Breast epithelium (tissue), 3 donors: ENCODE measurements around the gene IGFBPL1.

Source experiments
- POLR2A ChIP-seq: fragments of 450-650 bp; IDR thresholded peaks from one replicate; pipeline ENCODE4 v1.6.1; 2016; ENCODE audit warnings: antibody characterized with exemption, mild to moderate bottlenecking, moderate library complexity
- TF ChIP-seq, protein P1 (sequence below), 3 donors: fragments of 450-650 bp; IDR thresholded peaks; one replicate each; pipeline ENCODE4 v1.5.1; 2016 to 2017; ENCODE audit warnings: antibody characterized with exemption in 3 of 3, mild to moderate bottlenecking in 3 of 3, moderate library complexity in 3 of 3

DNA sequence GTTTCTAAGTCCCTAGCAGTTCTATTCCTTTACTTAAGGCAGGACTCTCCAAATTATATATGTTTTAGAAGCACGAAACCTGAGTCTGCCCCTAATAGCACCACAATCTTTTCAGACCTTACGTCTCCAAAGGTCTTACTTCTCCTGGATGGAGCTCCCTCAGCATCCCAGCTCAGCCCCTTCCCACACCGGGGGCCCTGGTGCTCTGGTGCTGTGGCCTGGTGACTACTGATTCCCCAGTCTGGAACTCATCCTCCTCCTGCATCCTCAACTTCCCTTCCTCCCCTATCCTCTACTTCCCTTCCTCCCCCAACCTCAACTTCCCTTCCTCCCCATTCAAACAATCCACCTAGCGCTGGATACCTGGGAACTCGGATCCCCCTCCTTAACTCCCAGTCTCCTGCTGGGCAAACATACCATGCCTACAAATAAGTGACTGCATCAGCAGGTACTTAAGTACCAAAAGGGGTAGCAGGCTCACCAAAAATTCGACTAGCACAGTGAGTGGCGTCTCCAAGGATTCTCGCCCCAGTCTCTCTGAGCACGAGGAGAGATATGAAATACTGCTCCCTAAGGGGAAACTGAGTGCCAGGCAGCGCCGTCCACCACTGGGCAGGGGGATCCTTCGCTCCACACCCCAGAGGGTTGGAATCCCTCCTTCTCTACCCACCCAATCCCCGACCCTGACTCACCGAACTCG lies 831 bp downstream of the IGFBPL1 start:
- TF ChIP-seq, protein P1, sequence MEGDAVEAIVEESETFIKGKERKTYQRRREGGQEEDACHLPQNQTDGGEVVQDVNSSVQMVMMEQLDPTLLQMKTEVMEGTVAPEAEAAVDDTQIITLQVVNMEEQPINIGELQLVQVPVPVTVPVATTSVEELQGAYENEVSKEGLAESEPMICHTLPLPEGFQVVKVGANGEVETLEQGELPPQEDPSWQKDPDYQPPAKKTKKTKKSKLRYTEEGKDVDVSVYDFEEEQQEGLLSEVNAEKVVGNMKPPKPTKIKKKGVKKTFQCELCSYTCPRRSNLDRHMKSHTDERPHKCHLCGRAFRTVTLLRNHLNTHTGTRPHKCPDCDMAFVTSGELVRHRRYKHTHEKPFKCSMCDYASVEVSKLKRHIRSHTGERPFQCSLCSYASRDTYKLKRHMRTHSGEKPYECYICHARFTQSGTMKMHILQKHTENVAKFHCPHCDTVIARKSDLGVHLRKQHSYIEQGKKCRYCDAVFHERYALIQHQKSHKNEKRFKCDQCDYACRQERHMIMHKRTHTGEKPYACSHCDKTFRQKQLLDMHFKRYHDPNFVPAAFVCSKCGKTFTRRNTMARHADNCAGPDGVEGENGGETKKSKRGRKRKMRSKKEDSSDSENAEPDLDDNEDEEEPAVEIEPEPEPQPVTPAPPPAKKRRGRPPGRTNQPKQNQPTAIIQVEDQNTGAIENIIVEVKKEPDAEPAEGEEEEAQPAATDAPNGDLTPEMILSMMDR (IDR thresholded peaks at IDR 0.05) = no peak
- TF ChIP-seq POLR2A = no peak
